GM21717 (cell line): Measurements from ENCODE around the gene RAP1A.

Experiments
- ATAC-seq: cut with Tn5 transposase; IDR thresholded peaks from one replicate; pipeline ENCODE4 v1.9.1; 2021; ENCODE audit warnings: mild to moderate bottlenecking, moderate library complexity; ENCODE audit not compliant: unreplicated experiment

Gene RAP1A

GRCh38 chr1:111707906-111708305, 88.3 kb downstream of the RAP1A start:
- no peak for ATAC-seq

GRCh38 chr1:111709986-111710385, 90.4 kb downstream of the RAP1A start:
- no peak for ATAC-seq

DNA sequence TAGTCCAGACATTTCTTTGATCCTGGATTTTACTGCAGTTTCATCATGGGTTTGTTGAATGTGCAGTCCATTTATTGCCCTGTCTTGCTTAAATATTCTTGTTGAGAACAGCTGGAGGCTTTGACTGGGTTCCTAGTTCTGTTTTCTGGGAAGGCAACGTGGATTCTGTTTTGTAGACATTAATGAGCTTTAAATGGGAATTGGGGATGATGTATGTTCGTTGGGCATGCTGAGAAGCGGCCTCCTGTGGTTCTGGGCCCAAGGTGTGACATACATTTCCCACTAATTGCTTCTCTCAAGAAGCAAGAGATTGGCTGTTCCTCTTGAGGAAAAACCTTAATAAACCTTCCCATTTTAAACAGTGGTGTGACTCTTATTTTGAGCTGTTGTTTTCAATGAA, 96.7 kb downstream of the RAP1A start:
- no peak for ATAC-seq

GRCh38 chr1:111717450-111717849, 97.9 kb downstream of the RAP1A start:
- ATAC-seq = no peak

DNA sequence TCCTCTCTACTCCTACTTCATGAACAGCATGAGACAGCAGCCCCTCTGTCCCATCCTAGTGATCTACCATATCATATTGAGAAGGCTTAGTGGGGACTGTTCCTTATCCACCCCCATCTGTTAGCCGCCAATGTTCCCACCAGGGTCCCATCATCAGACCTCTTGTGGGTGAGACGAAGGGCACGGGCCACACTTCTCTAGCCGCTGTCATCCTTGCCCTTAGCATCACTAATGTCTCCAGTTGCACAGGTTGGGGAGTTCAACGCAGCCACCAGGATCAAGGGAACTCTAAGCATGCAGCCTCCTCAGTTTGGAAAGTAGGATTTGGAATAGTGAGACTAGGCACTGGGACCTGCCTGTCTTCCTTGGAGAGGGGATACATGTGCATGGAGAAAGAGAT, 99.5 kb downstream of the RAP1A start:
- ATAC-seq = no peak

DNA sequence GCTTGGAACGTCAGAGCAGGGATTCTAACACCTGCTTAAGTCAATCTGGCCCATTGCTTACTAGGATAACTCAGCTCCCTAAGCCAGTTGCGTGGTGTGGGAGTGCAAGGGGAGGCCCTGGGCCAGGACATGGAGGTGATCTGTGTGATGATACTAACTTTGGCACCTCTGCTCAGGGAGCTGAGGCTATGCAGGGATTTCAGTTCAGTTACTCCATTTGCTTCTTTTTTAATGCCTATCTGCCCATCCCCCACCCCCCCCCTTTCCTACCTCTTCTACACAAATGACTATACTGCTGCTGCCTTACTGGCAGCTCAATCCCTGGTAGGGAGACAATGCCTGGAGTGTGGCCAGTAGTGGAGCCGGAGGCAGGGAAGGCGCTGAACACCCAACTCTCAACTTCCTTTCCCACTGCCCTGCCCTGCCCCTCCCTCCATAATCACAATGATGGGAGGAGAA, 100.1 kb downstream of the RAP1A start:
- no peak for ATAC-seq

- ATAC-seq = no peak
These were observed 100.8 kb downstream of the RAP1A start for GRCh38 chr1:111720274-111720976.

- ATAC-seq = no peak
These were observed 101.6 kb downstream of the RAP1A start for GRCh38 chr1:111720977-111721786.

DNA sequence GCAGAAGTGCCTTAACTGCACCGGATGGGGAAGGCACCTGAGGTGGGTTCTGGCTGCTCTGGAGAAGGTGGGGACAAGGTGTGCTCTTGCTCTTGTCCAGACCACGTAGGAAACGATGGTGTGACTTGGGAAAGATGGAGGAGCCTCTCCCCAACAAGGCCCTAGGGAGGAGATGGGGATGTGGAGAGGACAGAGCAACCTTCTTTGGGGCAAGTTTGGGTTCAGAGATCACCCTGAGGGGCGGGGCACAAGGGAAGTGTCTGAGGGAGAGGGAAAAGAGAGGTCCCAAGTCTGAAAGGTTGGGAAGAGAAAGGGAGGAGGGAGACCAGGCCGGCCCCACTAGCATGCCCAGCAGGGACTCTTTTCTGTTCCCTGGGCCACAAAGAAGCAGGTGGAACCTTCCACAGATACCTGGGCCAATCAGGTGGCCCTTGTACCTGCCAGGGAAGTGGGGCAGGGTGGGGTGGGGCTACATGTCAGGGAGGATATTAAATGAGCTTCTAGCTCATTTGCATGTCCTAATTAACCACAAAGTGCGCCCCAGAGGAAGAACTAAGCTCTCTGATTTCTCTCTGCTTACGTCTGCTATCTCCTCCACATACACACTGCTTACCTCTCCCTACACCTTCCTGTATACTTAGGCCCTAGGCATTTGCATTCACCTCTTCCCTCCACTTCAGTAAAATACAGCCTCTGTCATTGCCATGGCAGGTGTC, 103.7 kb downstream of the RAP1A start:
- ATAC-seq = no peak

GRCh38 chr1:111723871-111724270, 104.3 kb downstream of the RAP1A start:
- ATAC-seq = no peak

DNA sequence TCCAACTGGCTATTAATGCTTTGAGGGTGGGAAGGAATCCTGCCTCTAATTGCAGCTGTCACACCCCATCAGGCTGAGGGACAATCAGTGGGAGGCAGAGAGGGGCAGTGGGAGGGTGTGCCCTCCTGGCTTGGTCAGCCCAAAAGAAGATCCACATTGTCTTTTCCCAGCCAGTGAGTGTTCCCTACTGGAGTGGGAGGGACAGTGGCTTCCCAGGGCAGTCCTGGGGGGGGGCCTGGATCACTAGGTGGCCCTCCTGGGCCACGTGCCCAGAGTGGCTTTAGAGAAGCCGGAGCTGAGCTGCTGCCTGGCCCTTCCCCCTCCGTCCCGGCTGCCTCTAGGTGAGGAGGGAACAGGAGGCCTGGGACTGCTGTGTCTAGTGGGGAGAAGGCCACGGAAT, 105.6 kb downstream of the RAP1A start:
- no peak for ATAC-seq

- ATAC-seq = no peak
These were observed 107.5 kb downstream of the RAP1A start for GRCh38 chr1:111727056-111727455.

- ATAC-seq = no peak
These were observed 109.8 kb downstream of the RAP1A start for GRCh38 chr1:111729271-111729921.

DNA sequence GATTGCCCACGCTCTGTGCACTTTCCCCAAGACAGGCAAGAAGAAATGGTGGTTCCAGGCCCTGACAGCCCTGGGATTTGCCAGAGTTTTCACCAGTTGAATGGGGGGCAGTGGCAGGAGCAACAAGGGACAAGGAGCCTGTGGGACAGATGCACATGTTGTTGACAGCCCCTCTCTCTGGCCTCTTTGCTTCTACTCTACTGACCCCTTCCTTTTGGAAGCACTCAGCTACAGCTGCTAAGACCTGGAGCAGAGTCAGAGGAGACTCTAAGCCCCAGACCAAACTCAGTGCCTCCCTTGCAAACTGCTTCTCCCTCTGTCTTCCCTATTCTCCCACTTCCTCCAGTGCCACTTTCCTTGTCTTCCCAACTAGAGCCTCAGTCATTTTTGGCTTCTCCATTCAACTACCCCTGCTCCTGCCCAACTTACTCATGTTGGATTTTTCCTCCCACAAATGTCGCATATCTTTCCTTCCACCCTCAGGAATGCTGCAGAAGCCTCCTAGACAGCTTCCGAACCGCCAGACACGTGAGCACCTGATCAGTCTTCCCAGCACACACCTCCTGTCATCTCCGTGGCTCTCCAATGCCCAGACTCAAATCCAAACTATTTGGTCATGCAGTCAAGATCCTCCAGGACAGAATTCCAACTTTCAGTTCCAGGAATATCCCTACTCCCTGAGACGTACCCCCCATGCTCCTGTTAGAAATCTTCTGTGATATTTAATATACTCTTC, 110.5 kb downstream of the RAP1A start:
- ATAC-seq = no peak

GRCh38 chr1:111730706-111731105, 111.1 kb downstream of the RAP1A start:
- no peak for ATAC-seq

DNA sequence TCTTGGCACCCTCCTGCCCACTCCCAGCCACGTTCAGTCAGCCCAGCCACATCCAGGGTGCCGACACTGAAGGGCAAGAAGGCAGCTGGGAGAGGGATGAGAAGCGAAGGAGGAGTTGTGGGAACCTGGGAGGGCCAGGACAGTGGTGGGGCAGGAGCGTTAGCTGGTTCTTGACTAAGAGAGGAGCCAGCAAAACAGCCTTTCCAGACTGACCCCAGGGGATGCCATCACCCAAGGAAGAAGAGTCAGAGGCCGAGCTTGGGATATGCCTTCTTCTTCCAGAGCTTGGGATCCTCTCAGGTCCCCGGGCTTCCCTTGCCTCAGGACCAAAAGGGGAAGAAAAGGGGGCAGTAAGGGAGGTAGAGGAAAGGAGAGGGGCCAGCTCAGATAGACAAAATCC, 112.4 kb downstream of the RAP1A start:
- no peak for ATAC-seq

- ATAC-seq = no peak
These were observed 113.1 kb downstream of the RAP1A start for GRCh38 chr1:111732718-111733117.

- no peak for ATAC-seq
These were observed 113.8 kb downstream of the RAP1A start for GRCh38 chr1:111733183-111733991.

DNA sequence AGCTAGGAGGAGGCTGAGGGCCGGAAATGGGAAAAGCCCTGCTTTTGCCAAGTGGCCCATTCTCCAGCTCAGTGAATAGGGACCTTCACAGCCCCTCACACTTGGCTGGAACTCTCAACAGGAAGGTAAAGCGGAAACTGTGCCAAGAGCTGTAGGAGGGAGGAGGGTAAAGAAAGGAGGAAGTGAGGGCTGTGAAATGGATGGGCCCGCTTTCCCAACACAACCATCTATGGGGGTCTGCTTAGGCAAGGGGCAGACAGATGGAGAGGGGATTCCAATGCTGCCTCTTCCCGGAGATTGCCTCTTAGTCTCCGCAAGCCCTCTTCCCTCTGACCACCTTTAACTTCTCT, 114.4 kb downstream of the RAP1A start:
- ATAC-seq = no peak

GRCh38 chr1:111734426-111734825, 114.8 kb downstream of the RAP1A start:
- no peak for ATAC-seq
